Coronary artery (tissue), 2 donors: ENCODE results near the gene BMP2K.
"Not testable (repeated sequence)": the region's sequence is repeated elsewhere in the genome, so short reads cannot be mapped to it uniquely, and the experiment has no call there.

ENCODE experiments used
- DNase-seq: peaks from one replicate; pipeline ENCODE4 v3.0.0-alpha.2; 2017; ENCODE audit warnings: low spot score
- H3K27ac ChIP-seq, 2 donors: fragments of 200-600 bp; sonication (generic); one replicate each; pipeline ENCODE4 v1.5.1; 2016 to 2019
- H3K4me3 ChIP-seq: fragments of 200-600 bp; sonication (generic); 2 replicates; pipeline ENCODE4 v1.5.1; 2016; ENCODE audit warnings: mild to moderate bottlenecking, moderate library complexity
- TF ChIP-seq, protein P1 (sequence below): fragments of 200-600 bp; sonication (generic); IDR thresholded peaks from one replicate; pipeline ENCODE4 v1.5.1; 2019; ENCODE audit warnings: antibody characterized with exemption

The BMP2K gene

GRCh38 chr4:78818530-78819079, 42.5 kb downstream of the BMP2K start:
- TF ChIP-seq, protein P1, sequence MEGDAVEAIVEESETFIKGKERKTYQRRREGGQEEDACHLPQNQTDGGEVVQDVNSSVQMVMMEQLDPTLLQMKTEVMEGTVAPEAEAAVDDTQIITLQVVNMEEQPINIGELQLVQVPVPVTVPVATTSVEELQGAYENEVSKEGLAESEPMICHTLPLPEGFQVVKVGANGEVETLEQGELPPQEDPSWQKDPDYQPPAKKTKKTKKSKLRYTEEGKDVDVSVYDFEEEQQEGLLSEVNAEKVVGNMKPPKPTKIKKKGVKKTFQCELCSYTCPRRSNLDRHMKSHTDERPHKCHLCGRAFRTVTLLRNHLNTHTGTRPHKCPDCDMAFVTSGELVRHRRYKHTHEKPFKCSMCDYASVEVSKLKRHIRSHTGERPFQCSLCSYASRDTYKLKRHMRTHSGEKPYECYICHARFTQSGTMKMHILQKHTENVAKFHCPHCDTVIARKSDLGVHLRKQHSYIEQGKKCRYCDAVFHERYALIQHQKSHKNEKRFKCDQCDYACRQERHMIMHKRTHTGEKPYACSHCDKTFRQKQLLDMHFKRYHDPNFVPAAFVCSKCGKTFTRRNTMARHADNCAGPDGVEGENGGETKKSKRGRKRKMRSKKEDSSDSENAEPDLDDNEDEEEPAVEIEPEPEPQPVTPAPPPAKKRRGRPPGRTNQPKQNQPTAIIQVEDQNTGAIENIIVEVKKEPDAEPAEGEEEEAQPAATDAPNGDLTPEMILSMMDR: no peak
- DNase-seq: no peak
- H3K27ac ChIP-seq: no peak overlapping the region
- no peak overlapping the region for H3K4me3 ChIP-seq

- no peak overlapping the region for H3K27ac ChIP-seq
- no peak for DNase-seq
- TF ChIP-seq, protein P1: no peak
- H3K4me3 ChIP-seq: no peak overlapping the region
Observed at GRCh38 chr4:78824001-78824400, 47.9 kb downstream of the BMP2K start.

DNA sequence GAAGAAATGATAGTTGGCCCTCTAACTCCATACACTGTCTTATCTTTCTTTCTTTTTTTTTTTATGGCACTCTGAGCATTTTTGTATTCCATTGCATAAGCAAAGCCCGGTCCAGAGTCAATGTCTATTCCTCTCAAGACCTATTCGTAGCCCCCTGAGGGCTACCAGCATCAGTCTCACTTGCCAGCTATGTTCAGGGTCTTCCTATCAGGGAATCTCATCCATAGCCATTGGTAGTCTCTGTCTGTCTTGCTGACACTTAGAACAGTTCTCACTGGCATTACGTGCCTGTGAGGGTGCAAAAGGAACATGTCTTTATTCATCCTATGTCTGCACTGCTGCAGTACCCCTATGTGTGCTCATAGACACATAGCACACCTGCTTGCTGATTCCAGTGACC, 51.0 kb downstream of the BMP2K start:
- DNase-seq: no peak
- Histone ChIP-seq H3K4me3 (no peak overlapping the region), H3K27ac (no peak overlapping the region)
- TF ChIP-seq, protein P1: no peak

GRCh38 chr4:78829296-78829695, 53.1 kb downstream of the BMP2K start:
- H3K27ac ChIP-seq: no peak overlapping the region
- no peak for DNase-seq
- no peak overlapping the region for H3K4me3 ChIP-seq
- TF ChIP-seq, protein P1: no peak

- not testable (repeated sequence) for H3K4me3 ChIP-seq, H3K27ac ChIP-seq, DNase-seq
Observed at GRCh38 chr4:78839676-78840075, 63.5 kb downstream of the BMP2K start.

DNA sequence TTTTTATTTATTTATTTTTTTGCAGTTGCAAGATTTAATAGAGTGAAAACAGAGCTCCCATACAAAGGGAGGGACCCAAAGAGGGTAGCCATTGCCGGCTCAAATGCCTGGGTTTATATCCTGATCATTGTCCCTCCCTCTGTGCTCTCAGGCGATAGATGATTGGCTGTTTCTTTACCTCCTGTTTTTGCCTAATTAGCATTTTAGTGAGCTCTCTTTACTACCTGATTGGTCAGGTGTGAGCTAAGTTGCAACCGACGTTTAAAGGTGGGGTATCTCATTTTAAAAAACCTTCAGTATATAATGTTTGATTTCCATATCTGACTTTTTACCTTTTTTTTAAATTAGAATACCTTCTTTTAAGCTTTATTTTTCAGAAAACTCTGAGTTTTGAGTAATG, 64.1 kb downstream of the BMP2K start:
- not testable (repeated sequence) for H3K4me3 ChIP-seq, DNase-seq

GRCh38 chr4:78845472-78845871, 69.3 kb downstream of the BMP2K start:
- Histone ChIP-seq H3K27ac (no peak overlapping the region), H3K4me3 (no peak overlapping the region)
- TF ChIP-seq, protein P1: no peak
- no peak for DNase-seq

More for the DNA sequence above, 64.1 kb downstream of the BMP2K start:
- H3K27ac ChIP-seq: not testable (repeated sequence)

- no peak overlapping the region for H3K4me3 ChIP-seq
- TF ChIP-seq, protein P1: no peak
- no peak for DNase-seq
Observed at GRCh38 chr4:78846258-78846657, 70.1 kb downstream of the BMP2K start.

More at GRCh38 chr4:78846258-78846657, 70.1 kb downstream of the BMP2K start:
- H3K27ac ChIP-seq: no peak overlapping the region
